Measurements from ENCODE around the gene KSR2. TPM values are rescaled to one million over a fixed set of nuclear protein-coding genes. Genes with fewer than 3 reads are reported as not detected.

KSR2 gene
- total RNA-seq, 1 donor from 2014 or later: 0.10 TPM

GRCh38 chr12:117580015-117580717 is 388.6 kb downstream of the KSR2 start:
- no peak for DNase-seq

- DNase-seq: no peak
Measured at GRCh38 chr12:117577122-117577657, 391.6 kb downstream of the KSR2 start.

GRCh38 chr12:117576053-117576452 is 392.7 kb downstream of the KSR2 start:
- DNase-seq: no peak

GRCh38 chr12:117574655-117575054 is 394.1 kb downstream of the KSR2 start:
- DNase-seq: no peak

- DNase-seq: no peak
Measured at GRCh38 chr12:117572755-117573154, 396.0 kb downstream of the KSR2 start.

GRCh38 chr12:117571321-117571720 is 397.5 kb downstream of the KSR2 start:
- no peak for DNase-seq

- DNase-seq: no peak
Measured at GRCh38 chr12:117570608-117571007, 398.2 kb downstream of the KSR2 start.

- DNase-seq: no peak
Measured at GRCh38 chr12:117567644-117568216, 401.1 kb downstream of the KSR2 start.

GRCh38 chr12:117564881-117565280 is 403.9 kb downstream of the KSR2 start:
- DNase-seq: no peak

GRCh38 chr12:117563706-117564105 is 405.1 kb downstream of the KSR2 start:
- no peak for DNase-seq

- DNase-seq: no peak
Measured at GRCh38 chr12:117563007-117563406, 405.8 kb downstream of the KSR2 start.

- DNase-seq: no peak
Measured at GRCh38 chr12:117561990-117562389, 406.8 kb downstream of the KSR2 start.

GRCh38 chr12:117559978-117560377 is 408.8 kb downstream of the KSR2 start:
- no peak for DNase-seq

- DNase-seq: no peak
Measured at GRCh38 chr12:117555889-117556288, 412.9 kb downstream of the KSR2 start.

GRCh38 chr12:117552971-117553370 is 415.8 kb downstream of the KSR2 start:
- DNase-seq: no peak

GRCh38 chr12:117551665-117552064 is 417.1 kb downstream of the KSR2 start:
- no peak for DNase-seq

GRCh38 chr12:117547209-117547608 is 421.6 kb downstream of the KSR2 start:
- DNase-seq: no peak

- DNase-seq: no peak
Measured at GRCh38 chr12:117545216-117545615, 423.6 kb downstream of the KSR2 start.

GRCh38 chr12:117540011-117540410 is 428.8 kb downstream of the KSR2 start:
- DNase-seq: no peak

GRCh38 chr12:117538926-117539325 is 429.9 kb downstream of the KSR2 start:
- no peak for DNase-seq

GRCh38 chr12:117538032-117538690 is 430.6 kb downstream of the KSR2 start:
- DNase-seq: no peak

GRCh38 chr12:117533687-117534086 is 435.1 kb downstream of the KSR2 start:
- no peak for DNase-seq

- no peak for DNase-seq
Measured at GRCh38 chr12:117530796-117531195, 438.0 kb downstream of the KSR2 start.
